ENCODE measurements around the gene CDCA8. TPM values are rescaled to one million over a fixed set of nuclear protein-coding genes. Genes with fewer than 3 reads are reported as not detected.
A peak's percentile ranks its signal among the peaks of the same experiment; 100 is the strongest.

The CDCA8 gene
- total and polyA plus RNA-seq, 7 donors: under 0.01 to 21.4 (median 2.7) TPM; not detected in 1

GRCh38 chr1:37708471-37708870 is 16.2 kb downstream of the CDCA8 start:
- no peak overlapping the region for H3K27ac ChIP-seq
- intact Hi-C loops (cut with DNase I): no loop called here
- TF ChIP-seq EP300 (IDR thresholded peaks at IDR 0.05): no peak
- no peak for TF ChIP-seq POLR2A (IDR thresholded peaks at IDR 0.05)
- no peak for TF ChIP-seq CTCF (IDR thresholded peaks at IDR 0.05)
- no peak for TF ChIP-seq POLR2AphosphoS5 (IDR thresholded peaks at IDR 0.05)
- H3K4me3 ChIP-seq: no peak overlapping the region
- H3K9me3 ChIP-seq: no peaks in the 10 kb centered on the region
- H3K27me3 ChIP-seq: no peaks in the 10 kb centered on the region
- no peaks in the 10 kb centered on the region for H3K4me1 ChIP-seq
- no peaks in the 10 kb centered on the region for H3K36me3 ChIP-seq
- no peak for DNase-seq
- 87 to 93% methylated on average over 4 of the region's 4 CpGs for WGBS, 2 donors

GRCh38 chr1:37714226-37714625 is 21.9 kb downstream of the CDCA8 start:
- H3K36me3 ChIP-seq: no peaks in the 10 kb centered on the region
- no peak for TF ChIP-seq CTCF (IDR thresholded peaks at IDR 0.05)
- TF ChIP-seq POLR2A (IDR thresholded peaks at IDR 0.05): no peak
- no peak for TF ChIP-seq POLR2AphosphoS5 (IDR thresholded peaks at IDR 0.05)
- no peak for TF ChIP-seq EP300 (IDR thresholded peaks at IDR 0.05)
- peak; percentile 36 for DNase-seq
- H3K27me3 ChIP-seq: peaks cover 0 to 6% (median 0%) of the 10 kb centered on the region in 3 donors
- no peaks in the 10 kb centered on the region for H3K9me3 ChIP-seq
- no peak overlapping the region for H3K4me3 ChIP-seq
- H3K4me1 ChIP-seq: no peaks in the 10 kb centered on the region
- H3K27ac ChIP-seq: no peak overlapping the region
- WGBS, 2 donors: 91 to 94% methylated on average over 8 of the region's 8 CpGs
- intact Hi-C loops (cut with DNase I): no loop called here

GRCh38 chr1:37714689-37715088 is 22.4 kb downstream of the CDCA8 start:
- TF ChIP-seq POLR2AphosphoS5 (IDR thresholded peaks at IDR 0.05): no peak
- no peak for TF ChIP-seq POLR2A (IDR thresholded peaks at IDR 0.05)
- TF ChIP-seq EP300 (IDR thresholded peaks at IDR 0.05): no peak
- no peak for TF ChIP-seq CTCF (IDR thresholded peaks at IDR 0.05)
- peaks cover 0 to 6% (median 0%) of the 10 kb centered on the region in 3 donors for H3K27me3 ChIP-seq
- peak; percentile 2 for DNase-seq
- H3K27ac ChIP-seq: no peak overlapping the region
- no peaks in the 10 kb centered on the region for H3K4me1 ChIP-seq
- no peaks in the 10 kb centered on the region for H3K9me3 ChIP-seq
- H3K4me3 ChIP-seq: no peak overlapping the region
- 92 to 93% methylated on average over 4 of the region's 4 CpGs for WGBS, 2 donors
- H3K36me3 ChIP-seq: no peaks in the 10 kb centered on the region
- intact Hi-C loops (cut with DNase I): no loop called here

- intact Hi-C loops (cut with DNase I): no loop called here
- H3K4me1 ChIP-seq: no peaks in the 10 kb centered on the region
- H3K27me3 ChIP-seq: peaks cover 0 to 6% (median 0%) of the 10 kb centered on the region in 3 donors
- H3K4me3 ChIP-seq: no peak overlapping the region
- H3K9me3 ChIP-seq: no peaks in the 10 kb centered on the region
- TF ChIP-seq POLR2AphosphoS5 (IDR thresholded peaks at IDR 0.05) (no peak), POLR2A (IDR thresholded peaks at IDR 0.05) (no peak), EP300 (IDR thresholded peaks at IDR 0.05) (no peak), CTCF (IDR thresholded peaks at IDR 0.05) (no peak)
- no peak overlapping the region for H3K27ac ChIP-seq
- H3K36me3 ChIP-seq: no peaks in the 10 kb centered on the region
- 86 to 88% methylated on average over 4 of the region's 4 CpGs for WGBS, 2 donors
- peak; percentile 40 for DNase-seq
These were observed 24.0 kb downstream of the CDCA8 start for GRCh38 chr1:37716321-37716720.

GRCh38 chr1:37717631-37718030 is 25.3 kb downstream of the CDCA8 start:
- Histone ChIP-seq H3K4me3 (no peak overlapping the region), H3K27me3 (peaks cover 0 to 6% (median 0%) of the 10 kb centered on the region in 3 donors), H3K9me3 (no peaks in the 10 kb centered on the region), H3K4me1 (no peaks in the 10 kb centered on the region), H3K36me3 (no peaks in the 10 kb centered on the region), H3K27ac (no peak overlapping the region)
- WGBS, 2 donors: 82 to 90% methylated on average over 6 of the region's 6 CpGs
- no peak for DNase-seq
- TF ChIP-seq POLR2AphosphoS5 (IDR thresholded peaks at IDR 0.05) (no peak), POLR2A (IDR thresholded peaks at IDR 0.05) (no peak), CTCF (IDR thresholded peaks at IDR 0.05) (no peak), EP300 (IDR thresholded peaks at IDR 0.05) (no peak)
- intact Hi-C loops (cut with DNase I): no loop called here
